ENCODE measurements around the gene COL8A1.
"Not testable (repeated sequence)": the region's sequence is repeated elsewhere in the genome, so short reads cannot be mapped to it uniquely, and the experiment has no call there.

The COL8A1 gene

DNA sequence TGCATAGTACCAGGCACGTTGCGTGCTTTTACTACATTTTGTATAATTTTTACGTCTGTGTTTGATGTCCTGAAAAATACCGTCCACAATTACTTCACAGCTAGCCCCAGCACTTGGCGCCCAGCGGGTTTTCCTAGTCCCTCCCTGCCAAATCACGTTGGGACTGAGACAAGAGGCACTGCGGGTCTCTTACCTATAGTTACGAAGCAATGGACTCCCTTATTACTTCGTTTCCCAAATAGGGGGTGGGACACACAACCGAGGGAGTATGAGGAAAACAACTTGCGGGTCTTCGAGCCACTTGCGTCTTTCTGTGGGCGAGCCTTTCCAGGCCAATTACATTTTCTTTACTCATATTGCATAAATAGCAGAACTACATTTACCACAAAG lies 178.6 kb downstream of the COL8A1 start:
- DNase-seq = no peak

DNA sequence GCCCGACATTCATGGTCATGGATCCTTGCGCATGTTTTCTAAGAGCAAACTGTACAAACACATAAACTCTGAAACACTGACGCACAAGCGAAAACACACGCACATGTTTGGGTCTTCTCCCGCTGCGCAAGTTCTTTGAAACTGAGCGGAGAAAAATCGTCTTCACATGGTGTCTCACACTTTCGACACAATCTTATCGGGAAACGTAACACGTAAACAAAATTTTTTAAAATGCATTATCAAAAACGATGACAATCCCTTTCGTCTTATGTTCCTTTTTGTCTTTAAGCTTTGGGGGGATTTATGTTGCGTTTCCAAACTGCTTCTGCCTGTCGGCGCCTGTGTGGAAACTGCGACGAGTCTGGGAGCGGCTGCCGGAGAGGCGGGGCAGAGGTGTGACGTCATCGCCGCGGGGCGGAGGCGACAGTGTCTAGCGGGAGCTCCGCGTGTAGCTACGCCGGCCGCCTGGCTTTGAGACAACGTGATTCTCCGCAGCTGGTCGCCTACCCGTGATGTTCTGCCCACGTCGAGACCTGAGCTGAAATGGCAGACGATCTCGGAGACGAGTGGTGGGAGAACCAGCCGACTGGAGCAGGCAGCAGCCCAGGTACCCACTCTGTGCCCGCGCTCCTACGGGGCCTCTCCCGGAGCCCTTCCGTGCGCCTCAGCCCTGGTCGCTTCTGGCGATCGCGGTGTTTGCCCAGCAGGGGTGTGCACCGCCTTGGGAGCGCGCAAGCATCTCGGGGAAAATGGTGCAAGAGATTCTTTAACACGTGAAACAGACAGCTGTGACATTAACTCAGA lies 179.2 kb downstream of the COL8A1 start, which contains the start of gene CMSS1:
TSS of gene CMSS1 (plus strand) at position 426 of the 804 bp plus-strand sequence.
- DNase-seq = peak; percentile 95

DNA sequence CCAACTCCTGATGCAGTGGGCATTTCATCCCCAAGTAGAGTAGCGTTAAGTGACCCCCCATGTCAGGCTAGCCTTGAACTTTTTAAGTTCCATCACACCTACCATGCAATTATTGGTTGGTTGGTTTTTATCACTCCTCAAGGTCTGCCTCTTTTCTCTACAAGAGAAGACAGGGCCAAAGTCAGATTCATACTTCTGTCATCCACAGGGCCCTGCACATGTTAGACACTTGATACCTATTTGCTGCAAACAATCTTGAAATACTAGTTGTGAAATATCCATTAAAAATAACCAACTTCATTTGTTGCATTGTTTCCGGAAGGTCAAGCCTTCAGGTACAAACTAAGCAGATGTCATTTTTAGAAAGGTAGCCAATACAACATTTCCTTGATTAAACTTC lies 180.4 kb downstream of the COL8A1 start:
- no peak for DNase-seq

DNA sequence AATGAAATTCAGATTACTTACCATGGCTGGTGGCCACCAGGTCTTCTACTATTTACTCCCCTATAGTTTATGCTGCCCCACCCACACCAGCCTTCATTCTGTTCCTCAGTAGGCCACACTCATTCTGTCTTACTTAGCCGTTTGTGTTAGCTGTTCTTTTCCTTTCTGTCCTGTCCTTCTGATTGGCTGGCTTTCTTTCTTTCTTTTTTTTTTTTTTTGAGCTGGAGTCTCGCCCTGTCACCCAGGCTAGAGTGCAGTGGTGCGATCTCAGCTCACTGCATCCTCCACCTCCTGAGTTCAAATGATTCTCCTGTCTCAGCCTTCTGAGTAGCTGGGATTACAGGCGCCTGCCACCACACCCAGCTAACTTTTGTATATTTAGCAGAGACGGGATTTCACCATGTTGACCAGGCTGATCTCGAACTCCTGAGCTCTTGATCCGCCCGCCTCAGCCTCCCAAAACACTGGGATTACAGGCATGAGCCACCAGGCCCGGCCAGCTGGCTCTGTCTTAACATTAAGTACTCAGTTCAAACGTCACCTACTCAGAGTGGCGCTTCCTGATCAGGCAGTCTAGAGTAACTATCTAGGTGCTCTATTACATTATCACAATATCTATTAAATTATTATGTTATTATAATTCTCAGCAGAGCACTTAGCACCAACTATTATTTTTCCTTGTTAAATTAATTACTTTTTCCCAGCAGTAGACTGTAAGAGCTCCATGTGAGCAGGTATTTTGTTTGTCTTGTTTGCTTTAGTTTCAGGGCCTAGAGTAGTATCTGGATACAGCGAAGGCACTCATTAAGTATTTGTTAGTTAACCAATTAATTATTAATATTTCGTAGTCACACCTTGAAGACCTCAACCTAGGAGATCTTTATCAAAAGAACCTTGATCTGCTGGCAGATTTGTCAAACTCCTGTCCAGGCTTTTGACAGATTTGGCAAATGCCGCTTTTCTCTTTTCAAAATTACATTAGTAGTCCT lies 185.6 kb downstream of the COL8A1 start:
- DNase-seq = no peak

DNA sequence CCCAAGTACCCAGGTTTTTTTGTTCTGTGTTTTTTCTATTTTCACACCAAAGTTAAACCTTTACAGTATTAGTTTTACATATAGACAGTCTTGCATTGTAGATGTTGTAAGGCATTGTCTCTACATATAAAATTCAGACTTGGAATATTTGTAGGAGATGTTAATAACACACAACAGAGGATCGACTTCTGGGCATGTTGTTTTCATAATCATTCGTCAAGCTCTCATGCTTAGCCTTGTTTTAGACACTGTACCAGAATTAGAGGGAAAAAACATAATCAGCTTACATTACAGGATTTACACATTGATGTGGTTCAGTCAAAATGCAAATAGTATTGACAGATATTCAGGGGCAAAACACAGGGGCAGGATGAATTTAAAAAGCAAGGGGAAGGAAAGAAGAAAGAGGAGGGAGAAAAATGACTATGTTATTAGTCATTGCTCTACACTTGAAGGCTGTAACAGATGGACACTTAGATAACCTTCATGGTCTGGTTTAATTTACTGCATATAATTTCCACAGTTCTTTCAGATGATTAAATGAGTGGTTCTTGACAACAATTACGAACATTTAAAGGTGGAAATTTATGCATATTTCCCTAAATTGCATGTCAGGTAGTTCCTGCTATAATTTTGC lies 186.7 kb downstream of the COL8A1 start:
- no peak for DNase-seq

DNA sequence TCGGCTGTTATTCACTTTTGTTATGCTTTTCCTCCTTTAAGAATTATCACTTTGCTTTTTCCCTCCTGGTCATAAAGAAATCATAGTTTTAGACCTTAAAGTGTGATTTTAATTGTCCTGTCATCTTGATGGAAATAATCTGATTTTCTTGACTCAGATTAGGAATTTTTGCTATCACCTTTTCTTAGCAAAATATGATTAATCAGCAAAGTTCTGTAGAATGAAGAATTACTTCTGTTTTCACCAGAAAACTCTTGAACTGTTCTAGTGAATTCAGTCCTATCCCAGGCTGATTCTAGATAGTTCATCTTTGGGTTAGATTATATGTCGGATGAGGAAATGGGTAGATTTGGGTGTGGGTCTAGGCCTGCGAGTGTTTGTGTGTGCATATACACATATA lies 191.4 kb downstream of the COL8A1 start:
- no peak for DNase-seq

DNA sequence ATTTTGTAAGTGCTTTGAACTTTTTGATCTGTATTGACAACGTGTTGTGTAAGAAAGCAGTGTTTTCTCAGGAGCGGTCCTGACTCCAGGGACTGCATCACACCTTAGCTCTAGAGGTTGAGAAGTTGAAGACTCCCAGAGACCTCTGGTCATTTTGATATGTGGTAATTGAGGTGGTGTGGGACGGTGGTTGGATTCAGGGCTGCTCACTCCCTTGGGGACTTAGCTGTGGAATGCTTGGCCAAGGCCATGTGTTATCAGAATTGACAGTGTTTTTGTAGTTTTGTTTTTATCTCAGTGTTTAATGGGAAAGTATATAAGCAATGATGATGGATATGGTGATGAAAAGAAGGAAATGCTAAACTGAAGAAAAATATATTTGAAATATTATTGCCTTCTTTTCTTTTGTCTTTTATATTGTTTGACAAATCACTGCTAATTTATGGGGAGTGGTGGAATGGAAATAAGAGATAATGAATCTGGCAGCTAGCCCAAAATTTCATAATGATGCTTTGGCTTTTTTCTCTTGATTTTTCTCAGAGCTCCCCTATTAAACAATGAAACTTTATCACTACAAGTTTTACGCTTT lies 195.3 kb downstream of the COL8A1 start:
- DNase-seq = no peak

DNA sequence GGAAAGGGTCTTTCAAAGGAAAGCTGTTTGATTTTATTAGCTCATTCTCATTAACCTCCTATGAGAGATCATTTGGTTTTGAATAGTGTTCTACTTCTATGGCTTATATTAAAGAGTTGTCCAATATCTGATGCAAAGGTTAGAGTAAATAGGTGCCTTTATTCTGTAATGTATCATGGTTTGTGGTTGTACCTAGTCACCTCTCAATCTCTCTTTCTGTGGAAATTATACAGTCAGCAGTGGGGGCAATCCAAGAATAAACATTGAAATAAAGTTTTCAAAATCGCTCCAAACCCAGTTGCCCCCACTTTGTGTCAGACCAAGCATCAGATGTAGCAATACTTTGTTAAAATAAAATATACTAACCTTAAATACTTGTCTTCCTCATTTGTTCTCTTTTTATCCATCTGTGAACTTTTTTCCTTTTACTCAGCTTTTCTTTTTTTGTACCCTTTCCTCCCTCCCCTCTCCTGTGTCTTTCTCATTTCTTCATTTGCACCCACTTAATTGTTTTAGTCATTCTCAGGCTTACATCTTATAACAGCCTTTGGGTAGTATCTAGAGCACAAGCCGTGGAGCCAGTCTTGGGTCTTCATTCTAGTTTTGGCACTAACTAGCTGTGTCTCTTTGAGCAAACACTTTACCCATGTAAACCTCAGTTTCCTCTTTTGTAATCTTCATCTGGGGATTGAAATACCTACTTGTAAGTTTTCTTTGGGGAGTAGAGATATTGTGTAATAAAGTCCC lies 196.0 kb downstream of the COL8A1 start:
- DNase-seq = no peak

DNA sequence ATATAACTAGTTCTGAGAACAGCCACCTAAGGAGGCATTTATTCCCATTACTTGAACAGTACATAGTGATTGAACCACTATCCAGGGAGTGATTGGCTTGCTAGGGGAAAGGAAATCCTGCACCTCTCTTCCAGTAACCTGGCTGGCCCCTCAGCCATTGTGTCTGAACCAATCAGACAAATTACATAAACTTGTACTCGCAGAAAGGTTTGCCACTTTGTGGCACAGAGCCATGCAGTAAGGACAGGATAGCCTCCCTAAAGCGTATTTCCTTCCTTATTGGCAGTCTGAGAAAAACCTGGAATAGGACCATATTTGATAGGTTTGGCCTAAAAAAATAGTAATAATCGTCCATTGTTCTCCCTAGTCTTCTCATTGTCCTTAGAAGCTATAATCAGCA lies 198.3 kb downstream of the COL8A1 start:
- no peak for DNase-seq

DNA sequence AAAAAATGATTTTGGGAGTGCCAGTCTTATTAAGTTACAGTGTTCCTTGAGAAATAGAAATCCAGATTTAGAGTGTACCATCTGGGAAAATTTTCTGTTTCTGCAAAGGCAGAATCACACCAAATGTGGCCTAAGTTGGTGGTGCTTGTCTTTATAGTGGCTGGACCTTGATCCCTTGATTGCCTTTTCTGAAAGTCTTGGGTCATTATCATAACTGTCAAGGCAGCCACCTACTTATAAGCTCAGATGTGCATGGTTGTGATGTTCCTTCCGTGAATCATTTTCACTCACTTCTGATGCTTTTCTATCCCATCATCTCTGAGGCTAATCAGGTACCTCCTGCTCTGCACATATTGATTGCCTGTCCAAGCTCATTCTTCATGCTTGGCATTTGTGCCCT lies 199.3 kb downstream of the COL8A1 start:
- DNase-seq = no peak

DNA sequence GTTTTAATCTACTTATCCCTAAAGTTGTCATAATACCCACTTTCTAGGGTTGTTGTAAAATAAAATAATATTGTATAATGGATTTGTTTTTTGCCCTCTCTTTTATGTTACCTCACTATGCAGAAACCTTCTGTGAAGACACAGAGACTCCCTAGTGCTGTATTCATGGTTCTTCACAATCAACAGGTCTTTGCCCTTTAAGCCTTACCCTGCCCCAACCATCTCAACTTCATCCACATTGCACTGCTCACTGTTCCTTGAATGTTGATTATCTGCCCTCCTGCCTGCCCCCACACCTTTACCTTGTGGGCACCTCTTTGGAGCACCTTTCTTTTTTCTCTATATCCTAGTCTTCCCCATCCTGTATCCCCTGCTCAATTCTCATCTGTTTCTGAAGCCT lies 200.4 kb downstream of the COL8A1 start:
- DNase-seq = no peak

DNA sequence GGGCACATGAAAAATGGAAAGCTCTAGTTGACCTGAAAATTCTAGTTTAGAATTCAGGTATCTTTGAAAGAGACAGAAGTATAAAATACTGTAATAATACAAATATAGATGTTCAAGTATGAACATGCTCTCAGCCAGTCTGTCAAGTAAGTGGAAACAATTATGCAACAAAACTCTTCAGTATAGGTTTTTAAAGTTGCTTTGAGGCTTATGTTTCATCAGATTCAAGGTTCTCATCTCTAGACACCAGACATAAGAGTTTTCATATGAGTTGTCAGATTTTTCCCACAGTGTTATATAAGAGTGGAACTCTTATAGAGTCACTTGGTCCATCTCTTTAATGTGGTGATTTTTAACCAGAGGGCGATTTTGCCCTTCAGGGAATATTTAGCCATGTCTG lies 201.2 kb downstream of the COL8A1 start:
- no peak for DNase-seq

DNA sequence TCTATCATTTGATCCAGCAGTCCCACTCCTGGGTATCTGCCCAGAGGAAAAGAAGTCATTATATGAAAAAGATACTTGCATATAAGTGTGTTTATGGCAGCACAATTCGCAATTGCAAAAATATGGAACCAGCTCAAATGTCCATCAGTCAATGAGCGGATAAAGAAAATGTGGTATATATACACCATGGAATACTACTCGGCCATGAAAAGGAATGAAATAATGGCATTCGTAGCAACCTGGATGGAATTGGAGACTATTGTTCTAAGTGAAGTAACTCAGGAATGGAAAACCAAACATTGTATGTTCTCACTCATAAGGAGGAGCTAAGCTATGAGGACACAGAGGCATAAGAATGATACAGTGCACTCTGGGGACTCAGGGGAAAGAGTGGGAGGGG lies 203.6 kb downstream of the COL8A1 start:
- not testable (repeated sequence) for DNase-seq

DNA sequence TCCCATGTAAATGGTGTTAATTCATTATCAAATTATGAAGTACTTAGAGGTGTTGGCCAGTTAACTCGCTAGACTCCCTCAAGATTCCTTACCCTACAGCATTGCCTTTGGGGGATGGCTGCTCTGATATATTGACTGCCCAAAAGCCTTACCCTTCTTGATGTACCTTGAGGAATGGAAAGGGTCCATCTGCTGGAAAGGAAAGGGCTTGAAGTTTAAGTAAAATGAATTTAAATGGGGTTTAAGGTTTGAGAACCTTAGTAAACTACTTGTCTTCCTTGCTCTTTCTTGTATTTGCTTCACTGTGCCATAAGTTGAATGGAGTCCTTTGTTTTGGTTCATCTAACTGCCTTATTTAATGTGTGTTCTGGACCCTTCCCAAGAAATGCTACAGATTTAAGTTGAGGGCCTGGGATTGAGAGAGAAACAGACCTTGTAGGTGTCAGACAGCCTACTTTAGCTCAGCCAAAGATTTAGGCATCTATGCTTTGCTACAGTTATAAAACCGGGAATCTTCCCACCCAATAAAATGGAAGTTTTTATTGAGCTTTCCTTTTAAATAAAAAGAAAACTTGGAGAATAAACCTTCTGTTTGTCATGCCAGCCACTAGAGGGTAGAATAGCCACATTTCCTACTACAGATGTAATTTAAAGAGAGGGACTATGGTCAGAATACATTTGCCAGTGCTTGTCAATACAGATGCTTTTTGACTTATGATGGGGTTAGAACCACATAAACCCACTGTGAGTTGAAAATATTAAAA lies 204.6 kb downstream of the COL8A1 start:
- DNase-seq = no peak

DNA sequence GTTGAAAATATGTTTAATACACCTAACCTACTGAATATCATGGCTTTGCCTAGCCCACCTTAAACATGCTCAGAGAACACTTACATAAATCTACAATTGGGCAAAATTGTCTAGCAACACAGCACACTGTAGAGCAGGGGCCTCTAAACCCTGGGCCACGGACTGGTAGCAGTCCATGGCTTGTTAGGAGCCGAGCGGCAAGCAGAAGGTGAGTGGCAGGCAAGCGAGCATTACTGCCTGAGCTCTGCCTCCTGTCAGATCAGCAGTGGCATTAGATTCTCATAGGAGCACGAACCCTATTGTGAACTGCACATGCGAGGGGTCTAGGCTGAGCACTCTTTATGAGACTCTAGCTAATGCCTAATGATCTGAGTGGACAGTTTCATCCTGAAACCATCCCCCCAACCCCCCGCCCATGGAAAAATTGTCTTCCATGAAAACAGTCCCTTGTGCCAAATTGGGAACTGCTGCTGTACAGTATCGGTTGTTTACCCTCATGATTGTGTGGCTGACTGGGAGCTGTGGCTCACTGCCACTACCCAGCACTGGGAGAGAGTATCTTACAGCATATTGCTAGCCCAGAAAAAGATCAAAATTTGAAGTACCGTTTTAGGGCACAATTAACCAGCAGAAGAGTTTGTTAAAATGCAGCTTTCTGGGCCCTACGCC lies 205.3 kb downstream of the COL8A1 start:
- no peak for DNase-seq

DNA sequence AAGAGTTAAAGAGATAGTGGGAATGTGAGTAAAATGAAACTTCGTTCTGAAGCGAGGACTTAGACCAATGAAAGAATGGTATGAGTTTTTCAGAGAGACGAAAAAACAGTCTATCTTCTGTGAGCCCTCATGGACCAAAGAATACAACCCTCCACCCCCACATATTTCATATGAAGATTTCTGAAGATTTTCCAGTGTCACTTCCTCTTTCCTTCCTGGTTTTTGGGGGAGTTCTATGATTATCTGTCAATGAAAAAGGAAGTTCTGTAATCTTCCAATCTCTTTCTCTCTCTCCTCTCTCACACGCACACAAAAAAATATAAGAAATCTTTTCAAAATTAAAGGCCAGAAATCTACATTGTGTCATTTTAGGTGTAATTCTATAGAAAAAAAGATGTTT lies 206.9 kb downstream of the COL8A1 start:
- DNase-seq = no peak

DNA sequence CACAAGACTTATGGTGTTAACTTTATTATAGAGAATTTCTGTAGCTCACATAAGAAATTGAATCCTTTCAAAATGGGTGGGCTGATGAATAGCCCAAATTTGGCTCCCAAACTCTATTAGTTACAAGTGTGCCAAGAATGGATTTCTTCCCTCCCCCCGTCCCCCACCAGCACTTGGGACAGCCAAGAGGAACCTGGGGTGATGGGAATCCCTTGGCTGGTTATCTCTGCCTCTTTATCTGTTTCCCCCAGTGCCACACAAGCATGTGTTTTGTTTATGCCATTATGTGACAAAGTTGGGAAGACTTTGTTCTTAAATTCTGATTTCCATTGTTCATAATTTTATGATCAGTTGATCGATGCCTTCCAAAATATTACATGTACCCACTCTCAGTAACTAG lies 207.6 kb downstream of the COL8A1 start:
- no peak for DNase-seq

DNA sequence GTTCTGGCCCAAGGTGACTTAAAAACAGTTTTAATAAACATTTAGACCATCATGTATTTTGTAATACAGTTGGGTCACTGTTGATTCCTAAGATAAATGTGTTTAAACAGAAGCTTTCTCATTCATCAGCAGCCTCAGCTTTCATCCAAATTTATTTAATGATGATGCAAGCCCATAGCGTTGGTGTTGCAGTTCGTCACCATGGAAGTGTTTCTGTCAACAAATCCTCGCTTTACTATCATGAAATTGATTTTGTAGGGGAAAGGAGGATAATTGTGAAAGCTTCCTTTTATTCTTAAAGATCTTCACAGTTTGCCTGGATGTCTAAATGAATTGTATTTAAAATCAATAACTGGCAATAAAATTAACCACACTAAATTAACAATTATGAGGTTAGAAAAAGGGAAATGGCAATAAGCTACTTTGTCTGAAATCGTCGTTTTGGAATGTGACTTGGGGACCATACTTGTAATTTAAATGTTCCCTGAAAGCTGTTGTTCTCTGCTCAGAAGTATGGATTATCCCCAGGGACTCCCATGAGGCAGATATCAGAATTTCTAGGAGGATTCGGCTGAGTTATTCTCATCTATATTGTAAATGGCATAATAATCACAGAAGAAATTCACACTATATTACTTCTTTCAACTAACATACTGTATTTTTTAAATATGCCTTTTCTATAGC lies 208.2 kb downstream of the COL8A1 start:
- DNase-seq = no peak

DNA sequence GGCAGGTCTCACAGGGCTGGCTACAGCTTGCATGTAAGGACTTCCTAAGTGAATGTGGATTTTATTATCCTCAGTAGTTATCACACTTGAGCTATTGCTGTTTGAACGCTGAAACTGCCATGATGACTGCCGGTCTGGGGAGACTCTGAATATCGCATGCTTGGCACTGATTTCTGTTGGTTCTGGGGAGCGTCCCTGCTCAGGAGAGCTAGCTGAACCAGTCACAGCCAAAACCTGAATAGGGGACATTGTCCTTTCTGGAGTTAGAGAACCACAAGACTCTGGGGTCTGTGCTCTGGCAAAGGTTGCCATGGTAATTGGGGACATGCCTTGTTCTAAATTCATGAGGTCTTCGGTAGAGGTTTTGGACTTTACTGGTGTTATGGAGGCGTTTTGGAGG lies 210.0 kb downstream of the COL8A1 start:
- no peak for DNase-seq

All from stimulated activated naive CD4-positive, alpha-beta T cell treated with Interleukin-2 at 50 U/mL for 16 hours (primary cell).